Endothelial cell of umbilical vein (primary cell): ENCODE data around the gene ARHGAP21. TPM values are rescaled to one million over a fixed set of nuclear protein-coding genes. Genes with fewer than 3 reads are reported as not detected.

Source experiments
- BruUV-seq: library from RNA; stranded (reverse); fragments of 400-500 nt; replicated peaks from 2 replicates; lab custom pipeline; 2021; lab: Mats Ljungman, UMichigan
- CTCF ChIA-PET: fragments of 300-600, 350-600 bp; sonication (Branson Sonifier 250); formaldehyde crosslinking; loops from one replicate; lab custom pipeline; 2021; ENCODE audit warnings: antibody characterized with exemption, inconsistent platforms; lab: Charles Lee
- POLR2A ChIA-PET: fragments of 300-600, 350-600 bp; sonication (Branson Sonifier 250); formaldehyde crosslinking; loops from one replicate; lab custom pipeline; 2021; ENCODE audit warnings: antibody characterized with exemption, inconsistent platforms; lab: Charles Lee
- DNase-seq: peaks from one replicate; pipeline ENCODE4 v3.0.0-alpha.2; 2011; ENCODE audit warnings: low read depth, low spot score
- FAIRE-seq: peaks from 2 replicates; lab custom pipeline; 2011; peaks lifted over from hg19 to GRCh38; lab: Jason Lieb, UNC
- H2AFZ ChIP-seq: 2 replicates; pipeline ENCODE4 v1.6.0; 2012; ENCODE audit warnings: low read depth, low read length, control low read depth, inconsistent platforms
- H3K27ac ChIP-seq: 2 replicates; pipeline ENCODE4 v1.5.1; 2011; ENCODE audit warnings: low read depth, mild to moderate bottlenecking, control low read depth, low read length, moderate library complexity; ENCODE audit not compliant: insufficient read depth
- H3K27me3 ChIP-seq, 2 experiments: 2 replicates each; pipeline versions ENCODE4 v1.6.0 to v1.6.1; 2011; ENCODE audit warnings: low read length in 2 of 2, mixed read lengths in 1 of 2; ENCODE audit not compliant: control insufficient read depth in 2 of 2, insufficient read depth in 2 of 2
- H3K36me3 ChIP-seq, 2 experiments: 2 replicates in 1 of 2; 3 replicates in 1 of 2; pipeline ENCODE4 v1.5.1; 2011; ENCODE audit warnings: low read length in 2 of 2, mild to moderate bottlenecking in 1 of 2, moderate library complexity in 1 of 2; ENCODE audit not compliant: control insufficient read depth in 2 of 2, insufficient read depth in 2 of 2; ENCODE audit errors: extremely low read depth in 1 of 2
- H3K4me1 ChIP-seq: 3 replicates; pipeline ENCODE4 v1.5.1; 2011; ENCODE audit warnings: mild to moderate bottlenecking, low read length; ENCODE audit not compliant: control insufficient read depth, insufficient read depth; ENCODE audit errors: extremely low read depth
- H3K4me2 ChIP-seq: 2 replicates; pipeline ENCODE4 v1.6.1; 2011; ENCODE audit warnings: low read length, control low read depth, mixed read lengths; ENCODE audit not compliant: insufficient read depth
- H3K4me3 ChIP-seq, 3 experiments: fragments of 200-600 bp in 1 of 3; sonication (generic), shearing (Covaris generic) in 1 of 3; replicated peaks in 1 of 3; 2 replicates each; pipeline ENCODE4 v1.5.1; 2011 to 2016; ENCODE audit warnings: control low read depth in 3 of 3, low read length in 3 of 3, mild to moderate bottlenecking in 2 of 3, inconsistent platforms in 1 of 3, low read depth in 1 of 3, moderate library complexity in 1 of 3; ENCODE audit not compliant: insufficient read depth in 1 of 3
- H3K79me2 ChIP-seq: 2 replicates; pipeline ENCODE4 v1.6.0; 2012; ENCODE audit warnings: low read length, inconsistent platforms; ENCODE audit not compliant: control insufficient read depth, insufficient read depth
- H3K9ac ChIP-seq: replicated peaks from 2 replicates; pipeline ENCODE3; 2011; ENCODE audit warnings: low read length, control low read depth; ENCODE audit not compliant: insufficient read depth; ENCODE audit errors: extremely low read depth
- H3K9me1 ChIP-seq: replicated peaks from 3 replicates; pipeline ENCODE4 v1.6.0; 2011; ENCODE audit warnings: mild to moderate bottlenecking, low read length; ENCODE audit not compliant: control insufficient read depth, insufficient read depth; ENCODE audit errors: extremely low read depth
- H3K9me3 ChIP-seq: replicated peaks from 2 replicates; pipeline ENCODE4 v1.5.1; 2012; ENCODE audit warnings: low read length, inconsistent platforms; ENCODE audit not compliant: control insufficient read depth, insufficient read depth
- H4K20me1 ChIP-seq: replicated peaks from 2 replicates; pipeline ENCODE3; 2011; ENCODE audit warnings: mild to moderate bottlenecking, low read length; ENCODE audit not compliant: control insufficient read depth, insufficient read depth; ENCODE audit errors: extremely low read depth
- POLR2AphosphoS5 ChIP-seq: IDR thresholded peaks from 2 replicates; pipeline ENCODE4 v1.6.1; 2012; ENCODE audit warnings: low read depth, mild to moderate bottlenecking, control low read depth, low read length, moderate library complexity; ENCODE audit not compliant: insufficient read depth
- dilution Hi-C: fragments of 300-500 bp; cut with MboI; formaldehyde crosslinking; loops from one replicate; pipeline ENCODE4 v1.15.0; 2019; ENCODE audit warnings: low sequenced_read_pairs; ENCODE audit not compliant: extremely low pct_ligation_motif_present
- intact Hi-C: fragments of 100-400 bp; cut with micrococcal nuclease; formaldehyde crosslinking; loops from one replicate; pipeline ENCODE4 v1.10.0; 2022
- polyA plus RNA-seq, 4 experiments: library from polyadenylated mRNA; depleted of rRNA in 3 of 4; stranded (reverse) in 3 of 4; unstranded in 1 of 4; fragments of >200 nt; gene quantifications; 2 replicates each; pipeline versions ENCODE4 v1.2.1 to v1.2.3, GENCODE V29; 2011 to 2012; ENCODE audit warnings: missing spikeins in 1 of 4
- total RNA-seq: library from RNA; stranded (reverse); gene quantifications from 2 replicates; pipeline ENCODE4 v1.2.3, GENCODE V29; 2021
- TF ChIP-seq, protein P1 (sequence below), 2 donors: IDR thresholded peaks; 1 replicate in 1 of 2; 2 replicates in 1 of 2; pipeline ENCODE4 v1.5.1; 2011; ENCODE audit warnings: low read length in 2 of 2, mild to moderate bottlenecking in 2 of 2, moderate library complexity in 2 of 2, control low read depth in 1 of 2, inconsistent platforms in 1 of 2, low read depth in 1 of 2; ENCODE audit not compliant: insufficient read depth in 1 of 2; ENCODE audit errors: extremely low read depth in 1 of 2

ARHGAP21 gene
- total and polyA plus RNA-seq, 2 donors (not counting 3 experiments of a cell fraction or from before 2014, with no cell fraction given) = 29.5 to 97.8 TPM

DNA sequence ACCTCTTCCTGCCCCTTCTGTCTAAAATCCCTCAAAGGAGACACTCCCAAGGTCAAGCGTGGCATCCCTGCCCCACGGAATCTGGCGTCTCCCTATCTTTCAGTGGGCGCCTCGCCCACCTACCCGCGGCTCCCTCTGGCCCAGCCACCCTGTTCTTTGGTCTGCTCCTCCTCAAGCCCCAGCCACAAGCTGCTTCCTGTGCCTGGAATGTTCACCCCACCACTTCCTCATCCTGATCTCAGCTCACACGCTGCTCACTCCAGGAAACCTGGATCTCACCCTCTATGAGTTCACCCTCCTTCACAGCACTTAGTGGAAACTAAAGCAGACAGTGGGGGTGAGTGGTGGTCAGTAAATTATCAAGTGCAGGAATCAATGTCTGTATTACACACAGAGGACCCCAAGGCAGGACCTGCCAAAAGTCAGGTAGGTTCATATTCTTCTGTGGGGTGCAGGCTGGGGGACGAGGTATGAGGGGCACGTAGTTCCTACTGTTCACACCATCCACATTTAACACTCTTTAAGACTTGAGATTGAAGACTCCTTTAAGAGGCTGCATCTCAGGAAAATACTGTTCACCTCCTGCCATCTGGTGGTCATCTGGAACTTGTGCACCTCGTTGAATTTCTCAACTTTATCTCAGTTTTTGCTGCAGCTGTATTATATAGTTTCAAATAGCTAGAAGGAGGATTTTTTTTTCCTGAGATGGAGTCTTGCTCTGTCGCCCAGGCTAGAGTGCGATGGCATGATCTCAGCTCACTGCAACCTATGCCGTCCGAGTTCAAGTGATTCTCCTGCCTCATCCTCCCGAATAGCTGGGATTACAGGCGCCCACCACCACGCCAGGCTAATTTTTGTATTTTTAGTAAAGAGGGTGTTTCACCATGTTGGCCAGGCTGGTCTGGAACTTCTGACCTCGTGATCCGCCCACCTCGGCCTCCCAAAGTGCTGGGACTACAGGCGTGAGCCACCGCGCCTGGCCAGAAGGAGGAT lies 166.6 kb downstream of the ARHGAP21 start:
- H3K27ac ChIP-seq = no peak overlapping the region
- no peak overlapping the region for H3K4me3 ChIP-seq
- H3K4me1 ChIP-seq = peaks cover 2% of the 10 kb centered on the region
- CTCF ChIA-PET = interaction anchor here (0.7 to 4.0 kb wide), 13 partner anchors 8 to 1399 kb away, joined by 3 to 35 read pairs (median 5); no protein-coding TSS in a partner anchor
- H3K9ac ChIP-seq = no peak overlapping the region
- no TSS peak for BruUV-seq
- H3K36me3 ChIP-seq = no peaks in the 10 kb centered on the region
- no peaks in the 10 kb centered on the region for H3K9me3 ChIP-seq
- H3K4me2 ChIP-seq = no peak overlapping the region
- TF ChIP-seq, protein P1, sequence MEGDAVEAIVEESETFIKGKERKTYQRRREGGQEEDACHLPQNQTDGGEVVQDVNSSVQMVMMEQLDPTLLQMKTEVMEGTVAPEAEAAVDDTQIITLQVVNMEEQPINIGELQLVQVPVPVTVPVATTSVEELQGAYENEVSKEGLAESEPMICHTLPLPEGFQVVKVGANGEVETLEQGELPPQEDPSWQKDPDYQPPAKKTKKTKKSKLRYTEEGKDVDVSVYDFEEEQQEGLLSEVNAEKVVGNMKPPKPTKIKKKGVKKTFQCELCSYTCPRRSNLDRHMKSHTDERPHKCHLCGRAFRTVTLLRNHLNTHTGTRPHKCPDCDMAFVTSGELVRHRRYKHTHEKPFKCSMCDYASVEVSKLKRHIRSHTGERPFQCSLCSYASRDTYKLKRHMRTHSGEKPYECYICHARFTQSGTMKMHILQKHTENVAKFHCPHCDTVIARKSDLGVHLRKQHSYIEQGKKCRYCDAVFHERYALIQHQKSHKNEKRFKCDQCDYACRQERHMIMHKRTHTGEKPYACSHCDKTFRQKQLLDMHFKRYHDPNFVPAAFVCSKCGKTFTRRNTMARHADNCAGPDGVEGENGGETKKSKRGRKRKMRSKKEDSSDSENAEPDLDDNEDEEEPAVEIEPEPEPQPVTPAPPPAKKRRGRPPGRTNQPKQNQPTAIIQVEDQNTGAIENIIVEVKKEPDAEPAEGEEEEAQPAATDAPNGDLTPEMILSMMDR (IDR thresholded peaks at IDR 0.05; ENCODE audit: extremely low read depth in 1 of 2, insufficient read depth in 1 of 2, low read depth in 1 of 2, low read length in 2 of 2) = peak; percentile 60 to 61
- TF ChIP-seq POLR2AphosphoS5 = no peak
- no peak overlapping the region for H2AFZ ChIP-seq
- dilution Hi-C loops (no loop called here), intact Hi-C loops (loop anchor here (2.0 kb wide), 1 partner anchor 1398 kb away; no protein-coding TSS in a partner anchor)
- H3K79me2 ChIP-seq = no peaks in the 10 kb centered on the region
- DNase-seq = peak; percentile 59
- H3K27me3 ChIP-seq = no peaks in the 10 kb centered on the region
- no peaks in the 10 kb centered on the region for H4K20me1 ChIP-seq
- H3K9me1 ChIP-seq = no peaks in the 10 kb centered on the region
- FAIRE-seq = peak; percentile 90
- POLR2A ChIA-PET = no interaction called here
